ACC112 (cell line): ENCODE measurements around the gene CCNG1.
"Not testable (repeated sequence)": the region's sequence is repeated elsewhere in the genome, so short reads cannot be mapped to it uniquely, and the experiment has no call there.

Experiments used
- H2AFZ ChIP-seq: fragments of 200-600 bp; sonication (generic); one replicate; pipeline ENCODE4 v1.6.0; 2017; ENCODE audit warnings: antibody characterized with exemption, low read length; ENCODE audit not compliant: unreplicated experiment
- H3K27ac ChIP-seq: fragments of 200-600 bp; sonication (generic); 2 replicates; pipeline ENCODE4 v1.5.1; 2014; ENCODE audit warnings: low read depth, mild to moderate bottlenecking, antibody characterized with exemption, low read length, moderate library complexity
- H3K27me3 ChIP-seq: fragments of 200-600 bp; sonication (generic); 2 replicates; pipeline ENCODE4 v1.6.1; 2014; ENCODE audit warnings: mild to moderate bottlenecking, antibody characterized with exemption, low read length, moderate library complexity, mixed read lengths; ENCODE audit not compliant: insufficient read depth
- H3K36me3 ChIP-seq: fragments of 200-600 bp; sonication (generic); 2 replicates; pipeline ENCODE4 v1.6.1; 2016; ENCODE audit warnings: mild to moderate bottlenecking, antibody characterized with exemption, low read length, moderate library complexity, mixed read lengths; ENCODE audit not compliant: insufficient read depth
- H3K4me1 ChIP-seq: fragments of 200-600 bp; sonication (generic); one replicate; pipeline ENCODE4 v1.6.1; 2016; ENCODE audit warnings: low read length, mixed read lengths; ENCODE audit not compliant: insufficient read depth, unreplicated experiment, control insufficient read depth
- H3K4me3 ChIP-seq: fragments of 200-600 bp; sonication (generic); 2 replicates; pipeline ENCODE4 v1.5.1; 2014; ENCODE audit warnings: mild to moderate bottlenecking, low read depth, low read length
- H3K79me2 ChIP-seq: fragments of 200-600 bp; sonication (generic); one replicate; pipeline ENCODE4 v1.6.0; 2016; ENCODE audit warnings: low read length; ENCODE audit not compliant: control insufficient read depth, unreplicated experiment, insufficient read depth

CCNG1 gene

GRCh38 chr5:163440954-163441353, 3.6 kb downstream of the CCNG1 start:
- no peaks in the 10 kb centered on the region for H3K27me3 ChIP-seq
- H3K4me3 ChIP-seq: no peak overlapping the region
- no peak overlapping the region for H2AFZ ChIP-seq
- H3K36me3 ChIP-seq: peaks cover 54% of the 10 kb centered on the region
- peaks cover 21% of the 10 kb centered on the region for H3K4me1 ChIP-seq
- peaks cover 32% of the 10 kb centered on the region for H3K79me2 ChIP-seq
- H3K27ac ChIP-seq: no peak overlapping the region

- H3K79me2 ChIP-seq: peaks cover 11% of the 10 kb centered on the region
- no peak overlapping the region for H3K27ac ChIP-seq
- H3K27me3 ChIP-seq: no peaks in the 10 kb centered on the region
- no peak overlapping the region for H3K4me3 ChIP-seq
- H3K4me1 ChIP-seq: peaks cover 11% of the 10 kb centered on the region
- peaks cover 76% of the 10 kb centered on the region for H3K36me3 ChIP-seq
- H2AFZ ChIP-seq: no peak overlapping the region
Observed at GRCh38 chr5:163444526-163444925, 7.1 kb downstream of the CCNG1 start.

- no peaks in the 10 kb centered on the region for H3K27me3 ChIP-seq
- no peak overlapping the region for H3K4me3 ChIP-seq
- peaks cover 4% of the 10 kb centered on the region for H3K4me1 ChIP-seq
- H3K36me3 ChIP-seq: peaks cover 71% of the 10 kb centered on the region
- H3K79me2 ChIP-seq: peaks cover 5% of the 10 kb centered on the region
- H2AFZ ChIP-seq: no peak overlapping the region
- H3K27ac ChIP-seq: no peak overlapping the region
Observed at GRCh38 chr5:163445345-163445744, 8.0 kb downstream of the CCNG1 start.

DNA sequence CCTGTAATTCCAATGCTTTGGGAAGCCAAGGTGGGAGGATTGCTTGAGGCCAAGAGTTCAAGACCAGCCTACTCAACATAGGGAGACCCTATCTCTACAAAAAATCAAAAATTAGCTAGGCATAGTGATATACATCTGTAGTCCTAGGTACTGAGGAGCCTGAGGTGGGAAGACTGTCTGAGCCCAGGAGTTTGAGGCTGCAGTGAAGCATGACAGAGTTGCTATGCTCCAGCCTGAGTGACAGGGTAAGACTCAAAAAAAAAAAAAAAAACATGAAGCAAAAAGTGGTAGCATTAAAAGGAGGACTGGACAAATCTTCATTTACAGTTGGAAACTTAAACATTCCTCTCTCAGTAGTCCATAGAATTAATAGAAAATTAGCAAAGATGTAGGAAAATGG, 9.8 kb downstream of the CCNG1 start:
- Histone ChIP-seq H2AFZ (no peak overlapping the region), H3K27me3 (no peaks in the 10 kb centered on the region), H3K27ac (no peak overlapping the region), H3K36me3 (peaks cover 53% of the 10 kb centered on the region), H3K4me3 (no peak overlapping the region), H3K79me2 (no peaks in the 10 kb centered on the region), H3K4me1 (no peaks in the 10 kb centered on the region)

DNA sequence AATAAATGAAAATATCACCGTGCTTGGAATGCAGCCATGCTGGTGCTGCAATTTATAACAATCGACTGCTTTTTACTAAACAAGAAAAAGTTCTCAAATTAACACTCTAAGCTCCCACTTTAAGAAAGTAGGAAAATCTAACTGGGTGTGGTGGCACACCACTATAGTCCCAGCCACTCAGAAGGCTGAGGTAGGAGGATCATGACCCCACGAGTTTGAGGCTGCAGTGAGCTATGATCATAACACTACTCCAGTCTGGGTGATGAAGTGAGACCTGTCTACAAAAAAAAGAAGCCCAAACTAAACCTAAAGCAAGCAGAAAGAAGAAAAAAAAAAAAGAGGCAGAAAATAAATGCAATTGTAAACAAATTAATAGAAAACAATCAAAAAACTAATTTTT, 10.5 kb downstream of the CCNG1 start:
- H3K79me2 ChIP-seq: no peaks in the 10 kb centered on the region
- no peak overlapping the region for H3K4me3 ChIP-seq
- H3K27ac ChIP-seq: no peak overlapping the region
- no peaks in the 10 kb centered on the region for H3K4me1 ChIP-seq
- peaks cover 46% of the 10 kb centered on the region for H3K36me3 ChIP-seq
- H2AFZ ChIP-seq: no peak overlapping the region
- no peaks in the 10 kb centered on the region for H3K27me3 ChIP-seq

DNA sequence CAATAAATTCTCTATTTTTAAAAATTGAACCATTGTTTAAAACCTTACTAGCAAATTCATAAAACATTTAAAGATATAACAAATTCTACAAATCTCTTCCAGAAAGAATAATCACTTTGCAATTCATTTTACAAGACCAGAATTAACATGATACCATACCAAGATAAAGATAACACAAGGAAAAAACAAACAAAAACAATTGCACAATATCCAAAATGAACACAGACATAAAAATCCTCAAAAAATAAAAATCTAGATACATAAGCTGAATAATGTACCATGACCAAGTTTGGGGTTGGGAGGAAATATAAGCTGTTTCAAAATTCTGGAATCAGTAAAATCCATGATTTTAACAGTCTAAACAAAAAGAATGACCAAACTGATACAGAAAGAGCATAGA, 11.1 kb downstream of the CCNG1 start:
- Histone ChIP-seq H3K36me3 (peaks cover 43% of the 10 kb centered on the region), H3K4me1 (peaks cover 1% of the 10 kb centered on the region), H3K79me2 (no peaks in the 10 kb centered on the region), H3K4me3 (no peak overlapping the region), H2AFZ (no peak overlapping the region), H3K27me3 (no peaks in the 10 kb centered on the region), H3K27ac (no peak overlapping the region)

DNA sequence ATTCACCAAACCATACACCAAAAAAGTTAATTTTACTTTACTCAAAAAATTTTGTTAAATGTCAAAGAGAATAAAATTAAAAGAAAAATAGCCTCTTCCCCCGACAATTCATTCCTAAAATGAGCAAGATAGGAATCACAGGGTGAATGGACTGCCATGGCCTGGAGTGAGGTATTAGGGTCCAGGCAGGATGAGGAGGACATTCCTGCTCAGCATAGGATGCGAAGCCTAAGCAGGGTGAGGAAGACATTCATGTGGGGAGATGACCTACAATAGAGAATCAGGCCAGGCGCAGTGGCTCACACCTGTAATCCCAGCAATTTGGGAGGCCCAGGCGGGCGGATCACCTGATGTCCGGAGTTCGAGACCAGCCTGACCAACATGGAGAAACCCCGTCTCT, 14.1 kb downstream of the CCNG1 start:
- peaks cover 24% of the 10 kb centered on the region for H3K36me3 ChIP-seq
- H3K4me1 ChIP-seq: peaks cover 7% of the 10 kb centered on the region
- no peak overlapping the region for H3K27ac ChIP-seq
- H3K4me3 ChIP-seq: no peak overlapping the region
- H3K27me3 ChIP-seq: no peaks in the 10 kb centered on the region
- no peaks in the 10 kb centered on the region for H3K79me2 ChIP-seq
- H2AFZ ChIP-seq: no peak overlapping the region

- Histone ChIP-seq H3K27me3 (no peaks in the 10 kb centered on the region), H3K36me3 (peaks cover 9% of the 10 kb centered on the region), H2AFZ (no peak overlapping the region), H3K79me2 (peaks cover 11% of the 10 kb centered on the region), H3K27ac (no peak overlapping the region), H3K4me1 (peaks cover 8% of the 10 kb centered on the region), H3K4me3 (no peak overlapping the region)
Observed at GRCh38 chr5:163453705-163454104, 16.3 kb downstream of the CCNG1 start.

GRCh38 chr5:163455406-163455805, 18.0 kb downstream of the CCNG1 start:
- H3K4me1 ChIP-seq, H3K27ac ChIP-seq, H3K4me3 ChIP-seq, H3K36me3 ChIP-seq, H3K27me3 ChIP-seq, H2AFZ ChIP-seq: not testable (repeated sequence)
- H3K79me2 ChIP-seq: peaks cover 22% of the 10 kb centered on the region

GRCh38 chr5:163456029-163456589, 18.7 kb downstream of the CCNG1 start:
- H3K27me3 ChIP-seq: no peaks in the 10 kb centered on the region
- no peaks in the 10 kb centered on the region; the same call in 1 of the 2 replicates for H3K36me3 ChIP-seq
- no peak overlapping the region for H3K27ac ChIP-seq
- no peak overlapping the region for H2AFZ ChIP-seq
- peak overlapping the region; percentile 9; the same call in 1 of the 2 replicates for H3K4me3 ChIP-seq
- H3K79me2 ChIP-seq: peaks cover 27% of the 10 kb centered on the region
- peaks cover 8% of the 10 kb centered on the region for H3K4me1 ChIP-seq

- Histone ChIP-seq H3K79me2 (peaks cover 30% of the 10 kb centered on the region), H3K4me3 (no peak overlapping the region), H3K36me3 (no peaks in the 10 kb centered on the region; the same call in 1 of the 2 replicates), H3K27me3 (no peaks in the 10 kb centered on the region), H2AFZ (no peak overlapping the region), H3K27ac (no peak overlapping the region), H3K4me1 (peaks cover 8% of the 10 kb centered on the region)
Observed at GRCh38 chr5:163456840-163457239, 19.4 kb downstream of the CCNG1 start.
